Heart left ventricle (tissue), 16 donors: Measurements from ENCODE around the gene PLA2G2F. TPM values are rescaled to one million over a fixed set of nuclear protein-coding genes. Genes with fewer than 3 reads are reported as not detected.

Experiments used
- ATAC-seq, 4 donors: fragments of 200-7000 bp; cut with Tn5 transposase; one replicate each; pipeline ENCODE4 v1.9.1; 2020 to 2022; ENCODE audit warnings: moderate library complexity in 4 of 4, mild to moderate bottlenecking in 3 of 4, moderate number of reproducible peaks in 1 of 4
- DNase-seq, 5 donors: peaks; one replicate each; pipeline ENCODE4 v3.0.0-alpha.2; 2020
- H3K27ac ChIP-seq, 12 donors: fragments of 200-600 bp; sonication (generic) in 4 of 12; one replicate each; pipeline versions ENCODE4 v1.5.0 to v1.8.0; 2016 to 2022; ENCODE audit warnings: mild to moderate bottlenecking in 2 of 12
- H3K27me3 ChIP-seq, 9 donors: fragments of 200-600 bp; sonication (generic) in 2 of 9; one replicate each; pipeline versions ENCODE4 v1.5.1 to v1.8.0; 2016 to 2022; ENCODE audit warnings: mild to moderate bottlenecking in 3 of 9
- H3K36me3 ChIP-seq, 9 donors: fragments of 200-600 bp; sonication (generic) in 2 of 9; one replicate each; pipeline versions ENCODE4 v1.5.0 to v1.8.0; 2018 to 2022; ENCODE audit warnings: mild to moderate bottlenecking in 2 of 9
- H3K4me1 ChIP-seq, 12 donors: fragments of 200-600 bp; sonication (generic) in 4 of 12; one replicate each; pipeline versions ENCODE4 v1.5.0 to v1.8.0; 2016 to 2022; ENCODE audit warnings: mild to moderate bottlenecking in 3 of 12
- H3K4me3 ChIP-seq, 12 donors: fragments of 200-600 bp; sonication (generic) in 4 of 12; one replicate each; pipeline versions ENCODE4 v1.5.0 to v1.8.0; 2017 to 2022; ENCODE audit warnings: mild to moderate bottlenecking in 9 of 12, moderate library complexity in 4 of 12
- H3K9me3 ChIP-seq, 12 donors: fragments of 200-600 bp; sonication (generic) in 4 of 12; one replicate each; pipeline versions ENCODE4 v1.5.0 to v1.8.0; 2016 to 2022; ENCODE audit warnings: mild to moderate bottlenecking in 1 of 12
- CTCF ChIP-seq, 12 donors: fragments of 200-600 bp; sonication (generic) in 4 of 12; IDR thresholded peaks; one replicate each; pipeline versions ENCODE4 v1.5.0 to v1.8.0; 2018 to 2022; ENCODE audit warnings: antibody characterized with exemption in 12 of 12, mild to moderate bottlenecking in 5 of 12
- POLR2A ChIP-seq, 2 donors: fragments of 450-650 bp; IDR thresholded peaks; one replicate each; pipeline ENCODE4 v1.6.1; 2017; ENCODE audit warnings: antibody characterized with exemption in 2 of 2, mild to moderate bottlenecking in 2 of 2, moderate library complexity in 2 of 2
- WGBS, 4 donors: extraction: QIAGEN DNeasy Blood & Tissue Kit in 2 of 4; methylation state at CpG; one replicate each; pipeline versions ENCODE4 v1.1.5 to v1.1.7; 2013 to 2018; 5-methylcytosine and 5-hydroxymethylcytosine counted together
- intact Hi-C, 10 donors: fragments of 100-400 bp; cut with DNase I; formaldehyde crosslinking; loops; one replicate each; pipeline versions ENCODE4 v1.11.1 to v1.14.2; 2022
- polyA plus RNA-seq, 2 donors: library from polyadenylated mRNA; stranded (reverse); fragments of 200-250 nt; gene quantifications; one replicate each; pipeline ENCODE4 v1.2.3, GENCODE V29; 2013
- total RNA-seq, 9 donors: library from RNA; depleted of rRNA in 2 of 9; stranded (reverse); fragments of >200 nt in 2 of 9; fragmentation: NEBNext Ultra II Directional in 3 of 9; extraction: Animal tissue kit (Norgen Biotek cat#: 25700) in 3 of 9; gene quantifications; one replicate each; pipeline versions ENCODE4 v1.1.0 to v1.2.4, GENCODE V29; 2016 to 2023
- donor health status: ischemic (EF 13 %, LVEDD 7.1; RV severe dilation, severe dysfunction).
- donor health status: healthy with polysubstance abuse.
- donor health status: DM: no; HTN: yes; CAD: no.
- donor health status: DM: no; HTN: no; CAD: no.
- donor health status: ischemic (EF 25% LVEDD 6.9; RV normal size, moderate dysfunction).
- donor health status: ischemic (EF 25% LVEDD 5.7; RV mildly dilated, moderate dysfunction).
- donor health status: healthy.
- donor health status: DM: yes; HTN: yes; CAD: no.
- donor health status: ischemic (EF 35%, LVEDD 5.7; RV mildly dilated, moderate dysfunction).
- donor health status: nonischemic (EF 11% LVEDD 7.7; RV severe dilation, severe dysfunction).
- donor health status: DM: yes; HTN: yes; CAD: no.
- donor health status: PGD.
- donor health status: ischemic (EF 29% LVEDD 5.4; RV normal size, mild dysfunction).
- donor health status: nonischemic (EF 23%, LVEDD 6.1; RV moderate dilation, normal function).

PLA2G2F gene
- total and polyA plus RNA-seq, 11 donors = not detected

- DNase-seq (peak in 1 of 5 donors; percentile 30), ATAC-seq (no peak)
- TF ChIP-seq POLR2A (IDR thresholded peaks at IDR 0.05) = no peak
- TF ChIP-seq CTCF (IDR thresholded peaks at IDR 0.05) = no peak
- Histone ChIP-seq H3K27me3 (peaks cover 0 to 7% (median 0%) of the 10 kb centered on the region in 9 donors), H3K36me3 (no peaks in the 10 kb centered on the region), H3K9me3 (peaks cover 0 to 13% (median 5%) of the 10 kb centered on the region in 12 donors), H3K27ac (peak overlapping the region in 2 of 12 donors; percentile 9 to 79), H3K4me1 (peaks cover 0 to 27% (median 10%) of the 10 kb centered on the region in 12 donors), H3K4me3 (peak overlapping the region in 10 of 12 donors; percentile 3 to 42 (median 32))
- WGBS, 4 donors = 72 to 77% (median 75%) methylated on average over 18 of the region's 18 CpGs
- intact Hi-C loops = loop anchor here in 6 of 10 donors (2.0 to 10.0 kb wide), 5 partner anchors 50 to 182 kb away; partner anchors contain the start of gene PLA2G2A (in 1 of the 6)
Observed at GRCh38 chr1:20154301-20154831, 15.2 kb downstream of the PLA2G2F start.

GRCh38 chr1:20158358-20159070 lies 19.4 kb downstream of the PLA2G2F start:
- H3K4me3 ChIP-seq = no peak overlapping the region
- H3K36me3 ChIP-seq = no peaks in the 10 kb centered on the region
- H3K4me1 ChIP-seq = peaks cover 0 to 11% (median 0%) of the 10 kb centered on the region in 12 donors
- 83 to 91% (median 86%) methylated on average over 6 to 7 of the region's 7 CpGs for WGBS, 4 donors
- intact Hi-C loops = loop anchor here in 1 of 10 donors (10.0 kb wide), 2 partner anchors 54 to 184 kb away; partner anchors contain the start of gene PLA2G2A
- no peak for DNase-seq
- H3K27me3 ChIP-seq = peaks cover 0 to 3% (median 0%) of the 10 kb centered on the region in 9 donors
- ATAC-seq = no peak
- no peak for TF ChIP-seq CTCF (IDR thresholded peaks at IDR 0.05)
- H3K9me3 ChIP-seq = peaks cover 0 to 37% (median 26%) of the 10 kb centered on the region in 12 donors
- H3K27ac ChIP-seq = no peak overlapping the region

- ATAC-seq = no peak
- Histone ChIP-seq H3K9me3 (peaks cover 0 to 37% (median 26%) of the 10 kb centered on the region in 12 donors), H3K27ac (no peak overlapping the region), H3K4me3 (no peak overlapping the region), H3K36me3 (no peaks in the 10 kb centered on the region), H3K4me1 (peaks cover 0 to 13% (median 0%) of the 10 kb centered on the region in 12 donors), H3K27me3 (peaks cover 0 to 8% (median 0%) of the 10 kb centered on the region in 9 donors)
- DNase-seq = no peak
- intact Hi-C loops = loop anchor here in 1 of 10 donors (2.0 kb wide), 1 partner anchor 49 kb away; no protein-coding TSS in a partner anchor
- TF ChIP-seq POLR2A (IDR thresholded peaks at IDR 0.05) = no peak
- TF ChIP-seq CTCF (IDR thresholded peaks at IDR 0.05) = no peak
- 53 to 87% (median 70%) methylated on average over 1 of the region's 1 CpG for WGBS, 4 donors
Observed at GRCh38 chr1:20160034-20160433, 20.9 kb downstream of the PLA2G2F start.

GRCh38 chr1:20164694-20165202 lies 25.6 kb downstream of the PLA2G2F start:
- peak; percentile 30 to 77 (median 58) for DNase-seq
- Histone ChIP-seq H3K4me3 (peak overlapping the region in 1 of 12 donors; percentile 9), H3K27ac (peak overlapping the region in 4 of 12 donors; percentile 14 to 47 (median 30)), H3K27me3 (peaks cover 0 to 23% (median 0%) of the 10 kb centered on the region in 9 donors), H3K36me3 (no peaks in the 10 kb centered on the region), H3K9me3 (peaks cover 0 to 22% (median 18%) of the 10 kb centered on the region in 12 donors), H3K4me1 (peaks cover 0 to 19% (median 0%) of the 10 kb centered on the region in 12 donors)
- peak; percentile 47 to 78 (median 68) for ATAC-seq
- TF ChIP-seq CTCF (IDR thresholded peaks at IDR 0.05) (peak in 2 of 12 donors; percentile 17 to 30), POLR2A (IDR thresholded peaks at IDR 0.05) (no peak)
- intact Hi-C loops = no loop called here
- 18 to 45% (median 22%) methylated on average over 15 of the region's 15 CpGs for WGBS, 4 donors
